Measurements from ENCODE around the gene PARVB.

DNA sequence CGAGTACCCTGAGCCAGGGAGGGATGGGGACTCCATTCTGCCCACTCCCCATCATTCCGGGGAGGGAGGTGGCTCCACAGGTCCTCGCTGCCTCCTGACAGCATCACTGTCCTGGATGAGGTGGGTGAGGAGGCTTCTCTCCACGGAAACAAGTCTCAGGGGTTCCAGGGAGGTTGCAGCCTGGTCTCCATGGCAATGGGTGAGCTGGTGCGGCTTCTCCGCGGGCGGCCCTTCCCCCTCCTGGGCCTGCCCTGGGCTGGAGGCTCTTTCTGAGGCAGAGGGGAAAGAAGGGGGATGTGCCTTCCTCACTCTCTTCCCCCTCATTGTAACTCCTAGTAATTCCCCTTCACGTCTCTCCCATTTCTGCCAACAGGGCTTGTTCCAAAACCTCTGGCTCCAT, 119.5 kb downstream of the PARVB start:
- TF ChIP-seq CTCF (conservative IDR thresholded peaks at IDR 0.05; ENCODE audit: low read depth, low read length) (no peak), EZH2 (IDR thresholded peaks at IDR 0.05; ENCODE audit: low read length, unreplicated experiment) (no peak)

Data from PC-3 (cell line).